ENCODE data around the gene CHPT1. TPM values are rescaled to one million over a fixed set of nuclear protein-coding genes. Genes with fewer than 3 reads are reported as not detected.

The CHPT1 gene
- total RNA-seq, result 10.2 and 15.5 TPM in 2 replicates

GRCh38 chr12:101697197-101697929, at the start of gene CHPT1:
Gene CHPT1 (plus strand): TSS chr12:101697640. CDS start chr12:101697862, 222 bp downstream.

DNA sequence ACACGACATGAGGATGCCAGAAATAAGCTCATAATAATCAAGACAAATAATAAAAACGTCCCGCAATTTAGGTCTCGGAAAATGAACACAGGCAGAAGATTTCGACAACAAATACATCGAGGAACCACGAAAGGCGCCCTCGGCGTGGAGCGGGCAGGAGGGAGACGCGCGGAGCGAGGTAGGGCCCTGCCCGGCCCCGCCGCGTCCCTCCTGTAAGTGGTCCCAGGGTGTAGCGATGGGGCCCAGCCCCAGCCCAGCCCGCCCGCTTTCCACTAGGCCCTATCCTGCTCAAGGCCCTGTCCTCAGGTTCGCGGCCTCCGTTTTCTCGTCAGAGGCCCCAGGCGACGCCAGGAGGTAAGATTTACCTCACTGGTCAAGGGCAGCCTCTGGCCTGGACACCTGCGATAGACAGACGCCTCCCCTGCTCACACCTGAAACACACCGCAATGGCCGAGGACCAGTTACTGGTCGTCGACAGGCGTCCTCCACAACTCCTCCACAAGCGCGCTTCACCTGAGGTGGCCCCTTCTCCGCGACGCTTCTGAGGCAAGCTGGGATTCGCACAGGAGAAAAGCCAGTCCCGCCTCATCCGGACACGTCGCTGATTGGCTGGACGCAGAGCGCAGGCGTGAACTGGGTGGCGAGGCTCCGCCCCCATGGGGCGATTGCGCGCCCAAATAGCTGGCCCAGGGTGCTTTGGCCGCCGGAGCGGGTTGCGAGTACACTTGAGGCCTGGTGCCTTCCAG, 41.7 kb downstream of the CHPT1 start, which contains the start of gene SYCP3:
Gene SYCP3 (minus strand): TSS at position 543 of the 746 bp plus-strand sequence. CDS start 1,527 bp downstream, outside the sequence.

Other genes with a start within 250 kb of the CHPT1 start
- gene SPIC, start 222.3 kb upstream of the CHPT1 start, total RNA-seq, result not detected in 2 replicates
- not detected in 2 replicates for gene MYBPC1, start 102.7 kb upstream of the CHPT1 start, total RNA-seq
- not detected in 2 replicates for gene SYCP3, start 41.8 kb downstream of the CHPT1 start, total RNA-seq
- 12.8 and 20.0 TPM in 2 replicates for gene GNPTAB, start 133.3 kb downstream of the CHPT1 start, total RNA-seq
- gene DRAM1, start 179.9 kb downstream of the CHPT1 start, total RNA-seq, result 3.0 and 7.5 TPM in 2 replicates